ENCODE data around the gene ITGB4.

Gene ITGB4

DNA sequence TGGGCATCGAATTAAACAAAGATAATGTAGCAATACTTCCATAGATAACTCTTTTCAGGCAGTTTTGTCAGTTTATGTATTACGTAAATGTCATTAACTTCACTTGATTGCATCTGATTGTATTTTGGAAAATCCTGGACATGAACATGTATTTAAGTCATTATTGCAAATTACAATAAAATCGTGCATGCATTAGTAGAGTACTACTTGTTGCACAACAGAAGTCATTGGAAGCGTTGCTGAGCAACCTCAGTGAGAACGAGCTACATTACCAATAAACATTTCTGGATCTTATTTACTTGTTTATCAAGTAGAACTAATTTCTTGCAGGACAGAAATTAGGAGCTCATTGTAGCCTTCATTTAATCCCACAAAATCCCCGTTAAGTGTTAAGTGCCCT is 70.0 kb downstream of the ITGB4 start:
- DNase-seq (ENCODE audit: low read depth): no peak

DNA sequence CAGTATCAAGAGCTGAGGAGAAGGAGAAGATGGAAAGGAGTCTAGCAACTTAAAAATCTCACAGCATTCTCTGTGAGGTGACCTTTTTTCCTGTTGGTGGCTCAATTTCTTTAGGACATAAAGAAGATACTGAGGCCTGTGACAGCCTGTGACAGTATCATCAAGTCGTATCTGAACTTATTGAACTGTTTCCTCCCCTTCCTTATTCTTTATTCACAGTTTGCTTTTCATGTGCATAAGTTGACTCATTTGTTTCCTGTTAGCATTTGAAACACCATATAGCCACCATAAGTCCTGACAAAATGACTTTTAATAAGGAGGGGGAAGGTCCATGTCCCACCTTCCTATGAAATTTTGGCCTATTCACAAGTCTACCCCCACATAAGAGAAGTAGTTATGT is 72.2 kb downstream of the ITGB4 start:
- DNase-seq (ENCODE audit: low read depth): no peak

- DNase-seq (ENCODE audit: low read depth): no peak
These were observed 74.8 kb downstream of the ITGB4 start for GRCh38 chr17:75795820-75796607.

GRCh38 chr17:75799402-75799801 is 78.1 kb downstream of the ITGB4 start:
- no peak for DNase-seq (ENCODE audit: low read depth)

DNA sequence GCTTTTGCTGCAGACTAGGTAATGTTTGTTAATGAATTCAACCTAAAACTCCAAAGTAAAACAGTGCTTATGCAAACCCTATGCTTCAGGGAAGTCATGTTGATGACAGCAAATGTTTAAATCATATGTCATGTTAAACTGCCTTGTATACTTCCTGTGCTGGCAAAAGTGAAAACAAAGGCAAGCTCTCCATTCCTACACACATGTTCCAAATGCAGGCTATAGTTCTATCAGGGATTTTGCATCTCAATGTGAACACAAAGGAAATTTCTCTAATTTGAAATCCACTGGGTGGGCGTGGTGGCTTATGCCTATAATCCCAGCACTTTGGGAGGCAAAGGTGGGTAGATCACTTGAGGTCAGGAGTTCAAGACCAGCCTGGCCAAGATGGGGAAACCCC is 82.6 kb downstream of the ITGB4 start:
- DNase-seq (ENCODE audit: low read depth): no peak

DNA sequence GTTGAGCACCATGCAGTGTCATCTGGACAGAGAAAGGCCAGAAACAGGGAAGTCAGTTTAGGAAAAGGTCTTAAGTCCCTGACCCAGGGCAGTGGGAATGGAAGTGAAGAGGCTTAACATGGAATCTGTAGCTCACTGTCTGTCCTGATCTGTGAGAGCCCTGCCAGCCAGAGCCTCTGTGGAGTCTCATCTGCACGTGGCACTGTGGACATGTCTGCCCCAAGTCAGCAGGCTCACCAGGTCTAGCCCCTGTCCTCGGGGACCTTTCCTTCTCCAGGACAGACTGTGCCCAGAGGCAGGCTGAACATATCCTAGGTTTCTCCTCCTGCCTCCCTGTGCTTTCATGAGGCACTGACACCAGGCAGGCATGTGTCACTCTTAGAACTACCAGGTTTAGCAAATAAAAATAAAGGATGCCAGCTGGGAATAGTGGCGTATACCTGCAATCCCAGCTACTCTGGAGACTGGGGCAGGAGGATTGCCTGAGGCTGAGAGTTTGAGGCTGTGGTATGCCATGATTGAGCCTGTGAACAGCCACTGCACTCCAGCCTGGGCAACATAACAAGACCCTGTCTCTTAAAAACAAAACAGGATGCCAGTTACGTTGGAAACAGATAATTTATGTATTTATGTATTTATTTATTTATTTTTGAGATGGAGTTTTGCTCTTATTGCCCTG is 85.7 kb downstream of the ITGB4 start:
- DNase-seq (ENCODE audit: low read depth): no peak

Measured in CMK (cell line).